H9 (cell line): ENCODE measurements around the gene SLC14A1. TPM values are rescaled to one million over a fixed set of nuclear protein-coding genes. Genes with fewer than 3 reads are reported as not detected.

Source experiments
- DNase-seq: peaks from one replicate; pipeline ENCODE4 v3.0.0-alpha.2; 2017
- H2AFZ ChIP-seq: one replicate; pipeline ENCODE4 v1.6.1; 2013; ENCODE audit warnings: mild to moderate bottlenecking, low read length, control low read depth, moderate library complexity
- H2AK5ac ChIP-seq: 2 replicates; pipeline ENCODE4 v1.6.1; 2013; ENCODE audit warnings: low read length, control low read depth, mixed read lengths; ENCODE audit not compliant: insufficient read length
- H2BK120ac ChIP-seq: one replicate; pipeline ENCODE4 v1.6.1; 2013; ENCODE audit warnings: low read depth, mild to moderate bottlenecking, low read length, control low read depth, inconsistent platforms; ENCODE audit not compliant: poor library complexity, severe bottlenecking
- H2BK12ac ChIP-seq: 2 replicates; pipeline ENCODE4 v1.6.1; 2013; ENCODE audit warnings: low read length, control low read depth, mixed read lengths, low read depth; ENCODE audit not compliant: insufficient read length
- H2BK15ac ChIP-seq: 2 replicates; pipeline ENCODE4 v1.6.1; 2013; ENCODE audit warnings: low read depth, low read length, control low read depth
- H2BK20ac ChIP-seq: one replicate; pipeline ENCODE4 v1.6.1; 2013; ENCODE audit warnings: low read depth, mild to moderate bottlenecking, low read length, control low read depth, inconsistent platforms; ENCODE audit not compliant: poor library complexity, severe bottlenecking
- H2BK5ac ChIP-seq: 2 replicates; pipeline ENCODE4 v1.6.1; 2013; ENCODE audit warnings: low read length, control low read depth, mixed read lengths; ENCODE audit not compliant: insufficient read length
- H3K14ac ChIP-seq: 2 replicates; pipeline ENCODE4 v1.6.1; 2013; ENCODE audit warnings: low read length, control low read depth; ENCODE audit not compliant: insufficient read depth
- H3K18ac ChIP-seq: 2 replicates; pipeline ENCODE4 v1.6.1; 2013; ENCODE audit warnings: low read depth, mild to moderate bottlenecking, mixed read lengths, low read length, control low read depth; ENCODE audit not compliant: insufficient read length
- H3K23ac ChIP-seq: 2 replicates; pipeline ENCODE4 v1.6.1; 2013; ENCODE audit warnings: low read length, control low read depth, mixed read lengths, low read depth; ENCODE audit not compliant: insufficient read length
- H3K23me2 ChIP-seq: 2 replicates; pipeline ENCODE4 v1.6.1; 2013; ENCODE audit warnings: low read depth, mild to moderate bottlenecking, mixed read lengths, low read length, control low read depth; ENCODE audit not compliant: insufficient read length, poor library complexity, severe bottlenecking
- H3K27ac ChIP-seq: 2 replicates; pipeline ENCODE4 v1.5.1; 2013; ENCODE audit warnings: low read length, control low read depth, mixed read lengths, low read depth; ENCODE audit not compliant: insufficient read length
- H3K27me3 ChIP-seq: 2 replicates; pipeline ENCODE4 v1.6.1; 2013; ENCODE audit warnings: low read length, control low read depth, inconsistent platforms; ENCODE audit not compliant: insufficient read depth
- H3K4ac ChIP-seq: 2 replicates; pipeline ENCODE4 v1.6.1; 2013; ENCODE audit warnings: low read depth, mild to moderate bottlenecking, control low read depth, inconsistent platforms, low read length, moderate library complexity
- H3K4me1 ChIP-seq: 2 replicates; pipeline ENCODE4 v1.6.1; 2013; ENCODE audit warnings: low read length, control low read depth, inconsistent platforms; ENCODE audit not compliant: insufficient read depth
- H3K4me2 ChIP-seq: 2 replicates; pipeline ENCODE4 v1.6.1; 2013; ENCODE audit warnings: low read length, control low read depth, mixed read lengths; ENCODE audit not compliant: insufficient read length, insufficient read depth
- H3K56ac ChIP-seq: 2 replicates; pipeline ENCODE4 v1.6.1; 2013; ENCODE audit warnings: low read depth, mild to moderate bottlenecking, mixed read lengths, low read length, control low read depth; ENCODE audit not compliant: insufficient read length
- H3K79me1 ChIP-seq: 2 replicates; pipeline ENCODE4 v1.6.1; 2013; ENCODE audit warnings: low read depth, mild to moderate bottlenecking, moderate library complexity, low read length, control low read depth, inconsistent platforms; ENCODE audit not compliant: insufficient read depth, poor library complexity, severe bottlenecking
- H3K79me2 ChIP-seq: 2 replicates; pipeline ENCODE4 v1.6.1; 2013; ENCODE audit warnings: low read length, control low read depth, inconsistent platforms; ENCODE audit not compliant: insufficient read depth
- H3K9ac ChIP-seq: 2 replicates; pipeline ENCODE4 v1.6.1; 2013; ENCODE audit warnings: low read length, control low read depth, mixed read lengths; ENCODE audit not compliant: insufficient read length; ENCODE audit errors: extremely low read depth
- H3K9me3 ChIP-seq: one replicate; pipeline ENCODE4 v1.6.1; 2013; ENCODE audit warnings: low read depth, low read length, inconsistent platforms; ENCODE audit not compliant: control insufficient read depth
- H3T11ph ChIP-seq: one replicate; pipeline ENCODE4 v1.6.1; 2013; ENCODE audit warnings: mild to moderate bottlenecking, low read length, control low read depth, inconsistent platforms
- H4K20me1 ChIP-seq: one replicate; pipeline ENCODE4 v1.6.1; 2013; ENCODE audit not compliant: control insufficient read depth, insufficient read length, insufficient read depth
- H4K5ac ChIP-seq: 2 replicates; pipeline ENCODE4 v1.6.1; 2013; ENCODE audit warnings: low read depth, mild to moderate bottlenecking, mixed read lengths, low read length, control low read depth; ENCODE audit not compliant: insufficient read length
- H4K8ac ChIP-seq: replicated peaks from 2 replicates; pipeline ENCODE4 v1.6.1; 2013; ENCODE audit warnings: low read length, control low read depth, mixed read lengths, low read depth; ENCODE audit not compliant: insufficient read length
- H4K91ac ChIP-seq: 2 replicates; pipeline ENCODE4 v1.6.1; 2013; ENCODE audit warnings: low read depth, mild to moderate bottlenecking, moderate library complexity, mixed read lengths, low read length, control low read depth; ENCODE audit not compliant: insufficient read length
- H3K27ac Mint-ChIP-seq, 3 experiments: 2 replicates in 2 of 3; 3 replicates in 1 of 3; pipeline ENCODE4 v1.8.0; 2020 to 2021; ENCODE audit warnings: mixed read lengths in 3 of 3, mild to moderate bottlenecking in 1 of 3, moderate library complexity in 1 of 3
- H3K27me3 Mint-ChIP-seq: 2 replicates; pipeline ENCODE4 v1.8.0; 2021; ENCODE audit warnings: low read depth, mild to moderate bottlenecking, moderate library complexity, mixed read lengths
- H3K36me3 Mint-ChIP-seq, 3 experiments: 2 replicates in 2 of 3; 3 replicates in 1 of 3; pipeline ENCODE4 v1.8.0; 2020 to 2021; ENCODE audit warnings: low read depth in 3 of 3, mixed read lengths in 3 of 3; ENCODE audit not compliant: insufficient read depth in 1 of 3
- H3K4me1 Mint-ChIP-seq, 2 experiments: 2 replicates each; pipeline ENCODE4 v1.8.0; 2020; ENCODE audit warnings: mixed read lengths in 2 of 2
- H3K4me3 Mint-ChIP-seq, 2 experiments: 2 replicates in 1 of 2; 3 replicates in 1 of 2; pipeline ENCODE4 v1.8.0; 2020 to 2021; ENCODE audit warnings: mild to moderate bottlenecking in 2 of 2, mixed read lengths in 2 of 2, moderate library complexity in 1 of 2
- H3K9me3 Mint-ChIP-seq, 2 experiments: 2 replicates in 1 of 2; 3 replicates in 1 of 2; pipeline ENCODE4 v1.8.0; 2020; ENCODE audit warnings: mild to moderate bottlenecking in 2 of 2, mixed read lengths in 2 of 2, moderate library complexity in 1 of 2
- CTCF ChIP-seq: fragments of 200-600 bp; sonication (generic); conservative IDR thresholded peaks from 3 replicates; pipeline ENCODE4 v1.8.0; 2021; ENCODE audit warnings: antibody characterized with exemption, mild to moderate bottlenecking
- WGBS: extraction: QIAGEN DNeasy Blood & Tissue Kit; methylation state at CpG from one replicate; pipeline ENCODE4 v1.1.7; 2013; ENCODE audit warnings: missing lambda C conversion rate, low lambda C conversion rate, mixed read lengths; ENCODE audit not compliant: insufficient read length; ENCODE audit errors: extremely low coverage; 5-methylcytosine and 5-hydroxymethylcytosine counted together
- total RNA-seq: library from RNA; stranded (reverse); gene quantifications from 2 replicates; pipeline ENCODE4 v1.2.1, GENCODE V29; 2021

SLC14A1 gene
- total RNA-seq, 1 experiment from 2014 or later: not detected

- WGBS: no CpG with 5 or more reads among the region's 4 CpGs
- Histone ChIP-seq H2BK12ac (no peak overlapping the region), H3K23me2 (no peaks in the 10 kb centered on the region), H2BK120ac (no peak overlapping the region), H4K20me1 (no peaks in the 10 kb centered on the region), H3K9me3 (no peaks in the 10 kb centered on the region), H2BK15ac (no peak overlapping the region), H3K18ac (no peak overlapping the region), H3K4me1 (peaks cover 6% of the 10 kb centered on the region; the same call in 1 of the 2 replicates), H4K91ac (no peak overlapping the region), H2BK20ac (no peak overlapping the region), H3K56ac (no peak overlapping the region), H3K14ac (no peak overlapping the region), H2AK5ac (no peak overlapping the region), H3T11ph (no peak overlapping the region), H3K23ac (no peak overlapping the region), H3K27ac (no peak overlapping the region), H2AFZ (no peak overlapping the region), H3K79me1 (no peaks in the 10 kb centered on the region), H3K9ac (no peak overlapping the region), H3K4ac (no peak overlapping the region), H3K27me3 (no peaks in the 10 kb centered on the region), H4K5ac (no peak overlapping the region), H2BK5ac (no peak overlapping the region), H4K8ac (no peak overlapping the region), H3K4me2 (no peak overlapping the region), H3K79me2 (no peaks in the 10 kb centered on the region)
- TF ChIP-seq CTCF: no peak
- no peaks in the 10 kb centered on the region; the same call in none of the 2 replicates for H3K27me3 Mint-ChIP-seq
- no peaks in the 10 kb centered on the region for H3K36me3 Mint-ChIP-seq
- no peaks in the 10 kb centered on the region for H3K9me3 Mint-ChIP-seq
- no peak overlapping the region for H3K4me3 Mint-ChIP-seq
- no peak overlapping the region for H3K27ac Mint-ChIP-seq
- H3K4me1 Mint-ChIP-seq: peaks cover 13 to 19% of the 10 kb centered on the region in 2 experiments
- DNase-seq: no peak
These were observed 61.2 kb downstream of the SLC14A1 start for GRCh38 chr18:45785134-45785533.
